ENCODE results near the gene LRRC8D.

The LRRC8D gene

GRCh38 chr1:89898695-89899470 lies 78.1 kb downstream of the LRRC8D start:
- H3K9me3 ChIP-seq (ENCODE audit: control insufficient read depth, low read length) = no peaks in the 10 kb centered on the region
- no peak overlapping the region for H3K4me3 ChIP-seq (ENCODE audit: low read depth, low read length)
- H3K4me1 ChIP-seq = no peaks in the 10 kb centered on the region
- H3K27me3 ChIP-seq (ENCODE audit: control insufficient read depth, insufficient read depth, low read length) = no peaks in the 10 kb centered on the region
- H3K4me2 ChIP-seq (ENCODE audit: low read length) = no peak overlapping the region
- H3K9ac ChIP-seq = no peak overlapping the region
- H2AFZ ChIP-seq = no peak overlapping the region
- H3K36me3 ChIP-seq (ENCODE audit: control insufficient read depth, insufficient read depth, low read length) = no peaks in the 10 kb centered on the region
- no peaks in the 10 kb centered on the region for H3K79me2 ChIP-seq
- no peak for TF ChIP-seq CTCF (IDR thresholded peaks at IDR 0.05)
- no peak overlapping the region for H3K27ac ChIP-seq

- H3K4me2 ChIP-seq (ENCODE audit: low read length) = no peak overlapping the region
- H3K9me3 ChIP-seq (ENCODE audit: control insufficient read depth, low read length) = no peaks in the 10 kb centered on the region
- no peak overlapping the region for H3K9ac ChIP-seq
- no peak overlapping the region for H3K27ac ChIP-seq
- H3K79me2 ChIP-seq = no peaks in the 10 kb centered on the region
- no peak for TF ChIP-seq CTCF (IDR thresholded peaks at IDR 0.05)
- H2AFZ ChIP-seq = no peak overlapping the region
- no peak overlapping the region for H3K4me3 ChIP-seq (ENCODE audit: low read depth, low read length)
- no peaks in the 10 kb centered on the region for H3K36me3 ChIP-seq (ENCODE audit: control insufficient read depth, insufficient read depth, low read length)
- H3K4me1 ChIP-seq = no peaks in the 10 kb centered on the region
- no peaks in the 10 kb centered on the region for H3K27me3 ChIP-seq (ENCODE audit: control insufficient read depth, insufficient read depth, low read length)
Observed at GRCh38 chr1:89900323-89900722, 79.5 kb downstream of the LRRC8D start.

- no peak overlapping the region for H3K4me3 ChIP-seq (ENCODE audit: low read depth, low read length)
- H3K9me3 ChIP-seq (ENCODE audit: control insufficient read depth, low read length) = no peaks in the 10 kb centered on the region
- H3K36me3 ChIP-seq (ENCODE audit: control insufficient read depth, insufficient read depth, low read length) = no peaks in the 10 kb centered on the region
- no peak overlapping the region for H3K9ac ChIP-seq
- no peak overlapping the region for H2AFZ ChIP-seq
- no peak for TF ChIP-seq CTCF (IDR thresholded peaks at IDR 0.05)
- H3K79me2 ChIP-seq = no peaks in the 10 kb centered on the region
- no peak overlapping the region for H3K27ac ChIP-seq
- H3K4me1 ChIP-seq = no peaks in the 10 kb centered on the region
- H3K27me3 ChIP-seq (ENCODE audit: control insufficient read depth, insufficient read depth, low read length) = no peaks in the 10 kb centered on the region
- no peak overlapping the region for H3K4me2 ChIP-seq (ENCODE audit: low read length)
Observed at GRCh38 chr1:89900791-89901708, 80.2 kb downstream of the LRRC8D start.

- H2AFZ ChIP-seq = no peak overlapping the region
- no peaks in the 10 kb centered on the region for H3K27me3 ChIP-seq (ENCODE audit: control insufficient read depth, insufficient read depth, low read length)
- H3K9ac ChIP-seq = no peak overlapping the region
- H3K9me3 ChIP-seq (ENCODE audit: control insufficient read depth, low read length) = no peaks in the 10 kb centered on the region
- H3K4me2 ChIP-seq (ENCODE audit: low read length) = no peak overlapping the region
- H3K36me3 ChIP-seq (ENCODE audit: control insufficient read depth, insufficient read depth, low read length) = no peaks in the 10 kb centered on the region
- no peaks in the 10 kb centered on the region for H3K4me1 ChIP-seq
- no peaks in the 10 kb centered on the region for H3K79me2 ChIP-seq
- H3K4me3 ChIP-seq (ENCODE audit: low read depth, low read length) = no peak overlapping the region
- TF ChIP-seq CTCF (IDR thresholded peaks at IDR 0.05) = no peak
- no peak overlapping the region for H3K27ac ChIP-seq
Observed at GRCh38 chr1:89901957-89902669, 81.3 kb downstream of the LRRC8D start.

Measured in parathyroid adenoma (tissue), 2 donors.